Suppressor macrophage treated with lipopolysaccharide for 4 hours (primary cell): Measurements from ENCODE around the gene TOGARAM2.

Experiments
- DNase-seq: peaks from one replicate; pipeline ENCODE4 v3.0.0-alpha.2; 2020

The TOGARAM2 gene

GRCh38 chr2:29000481-29000880 is 19.4 kb downstream of the TOGARAM2 start:
- DNase-seq: peak; percentile 93

GRCh38 chr2:29000956-29001355 is 19.9 kb downstream of the TOGARAM2 start:
- DNase-seq: no peak

DNA sequence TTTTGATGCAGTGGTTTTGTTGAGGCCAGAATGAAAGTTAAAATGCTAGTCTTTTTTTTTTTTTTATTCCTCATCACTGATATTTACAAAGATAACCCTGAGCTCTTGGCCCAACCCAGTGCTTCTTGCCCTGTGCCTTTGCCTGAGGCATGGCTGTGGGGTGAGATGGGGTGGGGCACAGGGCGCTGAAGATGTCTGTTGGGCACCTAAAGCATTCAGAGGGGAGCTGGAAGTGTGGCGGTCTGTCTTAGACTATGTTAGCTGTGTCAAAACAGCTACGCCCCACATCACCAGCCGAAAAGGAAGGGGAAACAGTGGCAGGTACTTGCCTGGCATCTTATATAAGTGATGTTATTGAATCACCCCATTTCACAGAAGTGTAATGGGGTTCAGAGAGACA is 20.7 kb downstream of the TOGARAM2 start:
- DNase-seq: no peak

DNA sequence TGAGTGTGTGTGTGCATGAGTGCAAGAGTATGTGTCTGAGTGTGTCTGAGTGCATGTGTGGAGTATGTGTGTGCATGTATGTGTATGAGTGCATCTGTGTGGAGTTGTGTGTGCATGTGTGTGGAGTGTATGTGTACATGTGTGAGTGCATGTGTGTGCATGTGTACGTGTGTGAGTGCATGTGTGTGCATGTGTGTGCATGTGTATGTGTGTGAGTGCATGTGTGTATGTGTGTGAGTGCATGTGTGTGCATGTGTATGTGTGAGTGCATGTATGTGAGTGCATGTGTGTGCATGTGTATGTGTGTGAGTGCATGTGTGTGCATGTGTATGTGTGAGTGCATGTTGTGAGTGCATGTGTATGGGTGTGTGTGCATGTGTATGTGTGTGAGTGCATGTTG is 23.7 kb downstream of the TOGARAM2 start:
- DNase-seq: no peak

GRCh38 chr2:29005331-29005730 is 24.2 kb downstream of the TOGARAM2 start:
- no peak for DNase-seq

DNA sequence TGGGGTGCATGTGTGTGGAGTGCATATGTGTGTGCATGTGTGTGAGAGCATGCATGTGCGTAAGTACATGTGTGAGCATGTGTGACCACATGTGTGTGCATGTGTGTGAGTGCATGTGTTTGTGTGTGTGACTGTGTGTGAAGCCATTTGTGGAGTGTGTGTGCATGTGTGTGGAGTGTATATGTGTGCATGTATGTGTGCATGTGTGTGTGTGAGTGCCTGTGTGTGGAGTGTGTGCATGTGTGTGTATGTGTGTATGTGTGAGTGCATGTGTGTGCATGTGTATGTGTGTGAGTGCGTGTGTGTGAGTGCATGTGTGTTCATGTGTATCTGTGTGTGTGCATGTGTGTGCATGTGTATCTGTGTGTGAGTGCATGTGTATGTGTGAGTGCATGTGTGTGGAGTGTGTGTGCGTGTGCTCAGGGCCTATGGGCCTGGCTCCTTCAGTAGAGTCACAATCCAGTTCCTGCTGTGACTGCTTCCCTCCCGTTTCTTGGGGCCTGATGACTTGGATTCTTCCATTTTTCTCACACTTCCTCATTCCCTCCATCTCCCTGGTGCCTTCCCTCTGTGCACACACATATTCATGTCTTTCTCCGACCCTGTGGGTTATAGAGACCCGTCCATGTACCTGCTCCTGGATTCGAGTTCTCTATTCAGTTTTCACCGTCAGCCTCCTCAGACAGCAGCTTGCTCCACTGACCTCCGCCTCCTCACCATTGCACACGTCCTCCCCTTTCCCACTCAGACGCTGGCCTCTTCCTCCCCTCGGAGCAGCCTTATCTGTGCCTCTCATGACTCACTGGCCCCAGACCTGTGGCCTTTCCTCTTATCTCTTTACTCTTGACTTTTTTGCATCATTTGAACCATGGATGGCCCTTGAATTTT is 25.2 kb downstream of the TOGARAM2 start:
- DNase-seq: peak; percentile 38

GRCh38 chr2:29006980-29007301 is 25.8 kb downstream of the TOGARAM2 start:
- no peak for DNase-seq

DNA sequence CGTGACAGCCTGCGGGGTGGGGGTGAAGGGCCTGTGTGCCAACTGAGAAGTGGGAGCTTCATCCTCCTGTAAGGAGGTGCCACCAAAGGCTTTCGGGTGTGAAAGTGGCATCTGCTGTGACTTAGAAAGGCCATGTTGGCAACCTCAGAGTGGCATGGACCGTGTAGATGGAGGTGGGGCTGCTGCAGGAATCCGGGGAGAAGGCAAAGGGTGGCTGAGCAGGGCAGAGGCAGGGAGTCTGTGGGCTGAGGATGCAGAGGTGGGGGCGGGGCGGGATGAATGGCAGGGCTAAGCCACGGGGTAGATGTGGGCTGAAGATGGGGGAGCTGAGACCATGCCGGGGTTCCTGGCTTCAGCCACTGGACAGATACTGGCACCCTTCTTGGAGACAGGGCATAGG is 28.2 kb downstream of the TOGARAM2 start:
- DNase-seq: no peak

DNA sequence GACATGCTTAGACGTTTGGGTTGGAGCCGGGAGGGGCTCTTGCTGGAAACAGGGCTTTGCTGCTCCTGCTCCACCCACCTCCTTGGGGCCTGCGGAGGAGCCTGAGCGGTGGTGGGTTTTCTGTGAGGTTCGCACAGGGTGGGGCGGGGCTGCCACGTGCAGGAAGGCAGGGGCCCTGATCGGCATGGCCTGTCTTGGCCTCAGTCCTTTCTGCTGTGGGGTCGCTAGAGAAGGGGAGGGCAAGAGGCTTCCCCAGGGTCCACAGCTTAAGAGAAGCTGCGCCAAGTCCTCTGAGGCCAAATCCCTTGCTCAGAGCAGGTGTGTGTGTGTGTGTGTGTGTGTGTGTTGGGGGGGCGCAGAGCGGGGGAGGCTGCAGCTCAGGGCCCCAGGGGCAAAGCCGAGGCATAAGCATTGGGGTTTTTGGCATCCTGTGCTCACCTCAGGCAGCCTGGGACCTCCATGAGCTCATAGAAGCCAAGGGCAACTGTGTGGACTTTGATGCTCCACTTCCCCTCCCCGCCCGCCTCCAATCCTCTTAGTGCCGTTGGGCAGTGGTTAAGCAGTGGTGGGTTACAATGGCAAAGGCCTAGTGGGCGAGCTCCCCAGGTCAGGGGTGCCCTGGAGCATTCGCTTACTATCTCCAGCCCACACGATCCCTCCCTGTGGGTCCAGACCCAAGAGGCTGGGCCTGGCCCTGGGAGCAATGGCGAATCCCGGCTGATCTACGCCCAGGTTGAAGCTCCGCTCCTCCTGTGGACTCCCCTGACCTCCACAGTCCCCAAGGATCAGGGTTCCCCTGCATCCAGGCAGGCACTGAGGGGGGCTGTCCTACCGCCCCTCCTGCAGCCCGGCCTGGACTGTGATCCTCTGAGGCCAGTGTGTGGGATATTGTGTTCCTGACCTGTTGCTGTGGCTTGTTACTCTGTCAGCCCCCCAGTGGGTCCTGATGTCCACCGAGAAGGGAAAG is 28.9 kb downstream of the TOGARAM2 start:
- DNase-seq: no peak

- DNase-seq: peak; percentile 27
Measured at GRCh38 chr2:29010946-29011345, 29.8 kb downstream of the TOGARAM2 start.

DNA sequence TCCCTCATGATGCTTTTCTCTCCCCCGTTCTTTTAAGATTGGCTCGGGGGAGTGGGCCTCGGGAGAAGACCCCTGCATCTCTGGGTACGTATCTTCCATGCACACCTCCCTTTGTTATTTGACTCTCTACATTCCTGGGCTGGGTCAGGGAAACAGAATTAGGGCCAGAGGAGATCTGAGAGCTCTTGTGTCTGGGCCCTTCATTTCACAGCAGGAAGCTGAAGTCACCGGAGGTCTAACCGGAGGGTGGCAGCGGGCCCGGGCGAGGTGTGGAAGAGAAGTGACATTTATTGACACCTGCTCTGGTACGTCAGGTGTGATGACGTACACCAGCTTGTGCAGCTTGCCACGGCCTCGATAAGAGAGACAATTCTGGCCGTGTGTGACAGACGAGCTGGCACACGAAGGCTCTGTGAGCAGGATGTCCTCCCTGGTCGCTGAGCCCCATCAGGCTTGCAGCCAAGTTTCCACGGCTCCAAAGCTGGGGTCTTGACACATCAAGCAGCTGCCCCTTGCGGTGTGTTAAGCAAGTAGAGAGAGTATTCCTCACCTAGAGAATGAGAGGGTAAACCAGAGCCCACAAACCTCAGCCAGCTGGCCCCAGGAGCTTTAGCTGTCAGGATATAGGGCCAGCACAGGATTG is 30.4 kb downstream of the TOGARAM2 start:
- DNase-seq: no peak

DNA sequence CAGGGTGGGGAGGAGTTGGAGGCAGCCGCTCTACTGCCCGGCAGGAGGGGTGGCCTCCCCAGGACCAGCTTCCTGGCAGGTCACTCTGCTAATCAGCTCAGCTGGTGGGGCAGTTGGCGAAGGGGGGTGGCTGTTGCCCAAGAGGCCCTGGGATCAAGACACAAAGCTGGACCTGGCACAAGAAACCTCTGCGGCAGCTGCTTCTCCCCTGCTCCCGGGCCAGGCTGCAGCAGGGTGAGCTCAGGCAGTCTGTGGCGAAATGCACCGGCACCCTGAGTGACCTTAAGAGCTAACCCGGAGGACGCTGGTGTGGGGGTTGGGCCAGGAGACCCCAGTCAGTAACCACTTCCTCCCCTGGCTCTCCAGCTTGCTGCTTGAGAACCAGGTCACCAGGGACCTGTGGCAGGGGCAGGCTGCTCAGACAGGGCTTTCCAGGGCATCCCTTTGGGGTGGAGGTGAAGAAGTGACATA is 31.1 kb downstream of the TOGARAM2 start:
- DNase-seq: peak; percentile 39

DNA sequence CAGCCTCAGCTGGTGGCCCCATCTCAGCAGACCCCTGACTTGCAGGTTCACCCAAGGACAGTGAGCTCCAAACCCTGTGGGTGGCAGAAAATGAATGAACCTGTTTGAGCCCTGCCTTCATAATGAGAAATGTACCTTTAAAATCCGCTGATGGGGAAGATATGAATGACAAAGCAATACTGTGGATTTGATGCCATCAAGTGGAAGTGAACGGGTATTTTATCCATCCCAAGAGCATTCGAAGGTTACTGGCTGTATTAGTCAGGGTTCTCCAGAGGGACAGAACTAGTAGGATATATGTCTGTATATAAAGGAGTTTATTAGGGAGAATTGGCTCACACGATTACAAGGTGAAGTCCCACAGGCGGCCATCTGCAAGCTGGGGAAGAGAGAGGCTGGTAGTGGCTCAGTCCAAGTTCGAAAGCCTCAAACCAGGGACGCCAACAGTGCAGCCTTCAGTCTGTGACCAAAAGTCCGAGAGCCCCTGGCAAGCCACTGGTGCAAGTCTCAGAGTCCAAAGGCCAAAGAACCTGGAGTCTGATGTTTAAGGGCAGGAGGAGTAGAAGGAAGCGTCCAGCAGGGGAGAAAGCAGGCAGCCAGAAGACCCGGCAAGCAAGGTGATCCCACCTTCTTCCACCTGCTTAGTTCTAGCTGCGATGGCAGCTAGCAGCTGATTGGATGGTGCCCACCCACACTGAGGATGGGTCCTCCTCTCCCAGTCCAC is 32.1 kb downstream of the TOGARAM2 start:
- peak; percentile 15 for DNase-seq

DNA sequence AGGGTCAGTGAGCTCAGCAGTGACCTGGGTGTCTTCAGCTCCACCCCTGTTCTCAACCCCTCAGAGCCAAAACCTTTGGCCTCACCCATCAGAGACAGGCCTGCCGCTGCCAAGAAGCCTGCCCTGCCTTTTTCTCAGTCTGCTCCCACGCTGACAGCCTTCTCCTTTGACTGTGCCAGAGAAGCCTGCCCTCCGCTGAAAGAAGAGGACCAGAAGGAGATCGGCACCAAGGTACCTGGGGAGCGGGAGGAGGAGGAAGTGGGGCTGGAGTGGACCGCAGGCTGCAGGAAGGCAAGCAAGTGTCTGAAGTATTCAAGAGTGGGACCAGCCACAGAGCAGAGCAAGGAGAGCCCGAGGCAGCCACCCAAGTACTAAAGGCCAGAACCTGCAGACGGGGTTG is 33.2 kb downstream of the TOGARAM2 start:
- no peak for DNase-seq

GRCh38 chr2:29014811-29015421 is 33.8 kb downstream of the TOGARAM2 start:
- peak; percentile 66 for DNase-seq

DNA sequence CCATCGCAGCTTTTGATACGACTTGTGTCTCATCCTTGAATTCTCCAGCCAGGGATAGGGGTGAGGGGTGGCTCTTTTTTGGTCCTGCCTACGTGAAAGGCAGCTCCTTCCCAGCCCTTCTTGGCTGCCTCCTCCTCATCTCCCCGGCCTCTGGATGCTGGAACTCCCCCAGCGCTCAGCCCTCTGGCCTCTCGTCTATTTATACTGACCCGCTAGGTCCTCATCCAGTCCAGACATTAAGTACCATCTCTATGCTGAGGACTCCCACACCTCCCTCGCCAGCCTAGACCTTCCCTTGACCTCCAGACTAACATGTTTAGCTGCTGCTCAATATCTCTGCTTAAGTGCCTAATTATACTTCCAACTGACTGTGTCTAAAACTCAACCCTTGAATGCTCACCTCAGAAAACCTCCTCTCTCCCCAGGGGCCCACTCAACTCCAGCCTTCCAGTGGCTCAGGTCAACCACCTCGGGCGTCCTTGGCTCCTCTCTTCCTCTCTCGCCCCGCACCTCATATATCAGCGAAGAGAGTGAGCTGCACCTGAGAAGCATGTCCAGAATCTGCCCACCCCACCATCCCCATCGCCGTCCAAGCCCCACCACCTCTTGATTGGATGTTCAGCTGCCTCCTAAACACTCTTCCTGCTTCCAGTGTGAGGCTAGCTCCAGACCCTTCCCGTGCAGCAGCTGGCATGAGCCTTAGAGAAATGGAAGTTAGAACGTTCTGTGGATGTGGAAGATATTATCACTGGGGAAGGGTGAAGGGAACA is 34.8 kb downstream of the TOGARAM2 start:
- DNase-seq: no peak

DNA sequence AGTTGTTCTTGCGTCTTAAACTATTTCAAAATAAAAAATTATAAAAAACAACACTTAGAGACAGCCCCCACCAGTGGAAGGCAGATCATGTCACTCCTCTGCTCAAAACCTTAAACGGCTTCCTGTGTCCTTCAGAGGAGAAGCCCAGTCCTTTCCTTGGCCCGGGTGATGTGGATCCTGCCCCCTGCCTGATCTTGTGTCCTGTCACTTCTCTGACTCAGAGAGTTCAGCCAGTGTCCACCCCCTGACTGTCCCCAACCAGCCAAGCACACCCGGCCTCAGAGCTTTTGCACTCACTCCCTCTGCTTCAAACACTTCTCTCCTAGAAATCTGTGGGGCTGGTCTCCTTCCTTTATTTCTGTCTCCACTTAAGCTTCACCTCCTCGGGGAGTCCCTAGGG is 35.4 kb downstream of the TOGARAM2 start:
- peak; percentile 48 for DNase-seq

- peak; percentile 50 for DNase-seq
Measured at GRCh38 chr2:29017716-29018435, 36.8 kb downstream of the TOGARAM2 start.

GRCh38 chr2:29021886-29022285 is 40.8 kb downstream of the TOGARAM2 start:
- DNase-seq: no peak

GRCh38 chr2:29022679-29023078 is 41.6 kb downstream of the TOGARAM2 start:
- DNase-seq: no peak

DNA sequence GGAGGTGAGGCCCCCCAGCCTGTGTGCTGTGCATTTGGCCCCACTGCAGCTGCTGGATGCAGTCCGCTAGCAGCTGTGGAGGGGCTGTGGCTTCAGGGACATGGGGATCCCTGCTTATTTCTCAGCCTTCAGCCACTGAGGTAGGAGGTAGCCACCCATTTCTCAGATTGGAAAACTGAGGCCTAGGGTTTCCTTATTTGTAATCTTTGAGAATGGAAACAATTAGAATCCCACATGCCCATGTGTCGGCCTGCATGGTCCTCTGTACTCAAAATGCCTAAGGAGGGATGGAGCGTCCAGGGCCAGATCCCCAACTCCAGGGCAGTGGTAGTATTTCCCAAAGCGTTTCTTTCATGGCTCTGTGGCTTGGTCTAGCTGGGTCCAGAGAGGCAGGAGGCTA is 42.1 kb downstream of the TOGARAM2 start:
- no peak for DNase-seq
